ENCODE data around the gene FBXO46.
"Not testable (repeated sequence)": the region's sequence is repeated elsewhere in the genome, so short reads cannot be mapped to it uniquely, and the experiment has no call there.

Gene FBXO46

DNA sequence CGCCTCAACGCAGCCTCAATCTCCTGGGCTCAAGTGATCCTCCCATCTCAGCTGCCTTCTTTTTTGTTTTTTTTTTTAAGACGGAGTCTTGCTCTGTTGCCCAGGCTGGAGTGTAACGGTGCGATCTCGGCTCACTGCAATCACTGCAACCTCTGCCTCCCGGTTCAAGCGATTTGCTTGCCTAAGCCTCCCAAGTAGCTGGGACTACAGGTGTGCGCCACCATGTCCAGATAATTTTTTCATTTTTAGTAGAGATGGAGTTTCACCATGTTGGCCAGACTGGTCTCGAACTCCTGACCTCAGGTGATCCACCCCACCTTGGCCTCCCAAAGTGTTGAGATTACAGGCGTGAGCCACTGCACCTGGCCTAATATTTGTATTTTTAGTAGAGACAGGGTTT, 10.6 kb downstream of the FBXO46 start:
- DNase-seq, result not testable (repeated sequence)

DNA sequence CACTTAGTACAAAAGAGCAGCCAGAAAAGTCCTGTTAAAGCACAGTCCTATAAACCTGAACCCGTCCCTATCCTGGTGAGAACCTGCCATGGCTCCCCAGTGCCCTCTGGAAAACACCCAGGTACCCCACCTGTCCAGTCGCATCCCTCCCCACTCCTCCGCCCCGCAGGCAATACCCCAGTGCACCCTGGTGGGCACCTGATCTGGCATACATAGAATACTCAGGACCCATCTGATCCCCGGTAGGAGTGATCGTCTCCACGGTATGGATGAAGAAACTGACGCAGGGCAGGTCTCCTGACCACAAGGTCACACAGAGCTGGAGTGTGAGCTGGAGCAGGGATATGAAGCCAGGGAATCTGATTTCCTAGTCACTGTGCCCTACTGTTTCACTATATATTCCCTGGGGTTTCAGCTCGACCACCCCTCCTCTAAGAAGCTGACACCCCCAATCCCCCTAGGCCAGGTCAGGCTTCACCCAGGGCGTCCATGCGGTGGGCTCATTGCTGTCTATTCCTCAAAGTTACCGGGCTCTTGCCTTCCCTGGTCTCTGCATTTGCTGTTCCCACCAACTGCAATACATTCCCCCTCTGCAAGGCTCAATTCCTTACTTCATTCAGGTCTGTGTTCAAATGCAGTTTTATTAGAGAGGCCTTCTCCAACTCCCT, 12.6 kb downstream of the FBXO46 start:
- DNase-seq, result no peak

- peak; percentile 98 for DNase-seq
Measured at GRCh38 chr19:45717131-45717982, 13.3 kb downstream of the FBXO46 start.

DNA sequence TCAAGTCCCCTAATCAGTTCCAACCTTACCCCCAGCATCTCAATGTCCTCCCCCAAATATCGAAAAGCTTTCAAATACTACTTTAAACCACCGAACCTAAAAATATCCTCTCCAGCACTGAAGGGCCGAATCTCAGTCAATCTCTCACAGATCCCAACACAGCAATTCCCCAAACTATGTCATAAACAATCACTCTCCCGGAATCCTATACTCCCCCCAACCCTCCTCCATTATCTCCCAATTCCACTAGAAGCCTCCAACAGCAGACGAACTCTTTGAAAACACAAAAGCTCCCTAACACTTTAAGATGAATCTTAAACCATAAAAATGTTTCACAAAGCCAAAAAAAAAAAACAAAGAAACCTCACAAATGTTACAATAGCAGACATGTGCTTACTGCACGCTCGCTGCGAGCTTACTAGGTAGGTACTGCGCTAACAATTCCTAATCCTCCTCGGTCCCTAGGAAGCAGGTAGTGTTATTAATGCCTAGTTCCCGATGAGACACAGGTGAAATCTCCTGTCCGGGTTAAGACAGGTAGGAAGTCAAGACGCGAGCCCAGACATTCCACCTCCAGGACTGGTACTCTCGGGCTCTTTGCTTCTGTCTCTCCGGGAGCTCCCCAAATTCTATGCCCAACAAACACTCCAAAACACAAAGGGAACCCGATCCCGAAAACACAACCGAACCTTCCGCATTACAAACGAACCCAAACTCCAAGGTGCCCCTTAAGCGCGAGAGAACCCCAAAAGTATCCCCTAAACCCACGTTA, 14.2 kb downstream of the FBXO46 start:
- peak; percentile 27 for DNase-seq

DNA sequence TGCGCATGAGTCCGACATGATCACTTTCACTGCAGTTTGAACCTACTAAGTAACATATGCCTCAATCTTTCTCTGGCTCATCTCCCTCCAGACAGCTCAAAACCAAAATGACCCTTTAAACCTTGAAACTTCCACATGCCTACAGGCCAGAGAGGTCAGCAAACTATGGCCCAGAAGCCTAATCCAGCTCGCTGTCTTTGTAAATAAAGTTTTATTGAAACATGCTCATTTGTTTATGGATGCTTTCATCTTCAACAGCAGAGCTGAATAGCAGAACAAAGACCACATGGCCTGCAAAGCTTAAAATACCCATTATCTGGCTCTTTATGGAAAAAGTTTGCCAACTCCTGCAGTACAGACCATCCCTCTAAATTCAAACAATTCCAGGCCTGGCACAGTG, 15.6 kb downstream of the FBXO46 start:
- DNase-seq, result no peak

DNA sequence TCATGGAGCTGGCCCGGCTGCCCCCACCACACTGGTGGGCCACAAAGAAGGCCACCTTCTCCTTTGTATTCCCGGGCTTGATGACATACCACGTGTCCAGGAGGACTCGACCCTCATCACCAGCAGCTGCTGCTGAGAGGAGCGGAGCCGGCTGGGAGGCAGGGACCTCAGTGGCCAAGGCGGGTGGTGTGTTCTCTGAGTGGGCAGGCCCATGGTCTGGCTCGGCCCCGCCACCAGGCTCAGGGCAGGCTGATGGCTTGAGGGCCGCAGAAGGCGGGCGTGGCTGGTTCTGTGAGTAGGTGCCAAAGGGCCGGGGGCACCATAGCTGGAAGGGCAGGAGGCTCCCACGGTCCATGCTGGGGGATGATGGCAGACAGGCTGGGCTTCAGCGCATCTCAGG, 17.6 kb downstream of the FBXO46 start:
- no peak for DNase-seq

- no peak for DNase-seq
Measured at GRCh38 chr19:45712699-45713067, 18.0 kb downstream of the FBXO46 start.

DNA sequence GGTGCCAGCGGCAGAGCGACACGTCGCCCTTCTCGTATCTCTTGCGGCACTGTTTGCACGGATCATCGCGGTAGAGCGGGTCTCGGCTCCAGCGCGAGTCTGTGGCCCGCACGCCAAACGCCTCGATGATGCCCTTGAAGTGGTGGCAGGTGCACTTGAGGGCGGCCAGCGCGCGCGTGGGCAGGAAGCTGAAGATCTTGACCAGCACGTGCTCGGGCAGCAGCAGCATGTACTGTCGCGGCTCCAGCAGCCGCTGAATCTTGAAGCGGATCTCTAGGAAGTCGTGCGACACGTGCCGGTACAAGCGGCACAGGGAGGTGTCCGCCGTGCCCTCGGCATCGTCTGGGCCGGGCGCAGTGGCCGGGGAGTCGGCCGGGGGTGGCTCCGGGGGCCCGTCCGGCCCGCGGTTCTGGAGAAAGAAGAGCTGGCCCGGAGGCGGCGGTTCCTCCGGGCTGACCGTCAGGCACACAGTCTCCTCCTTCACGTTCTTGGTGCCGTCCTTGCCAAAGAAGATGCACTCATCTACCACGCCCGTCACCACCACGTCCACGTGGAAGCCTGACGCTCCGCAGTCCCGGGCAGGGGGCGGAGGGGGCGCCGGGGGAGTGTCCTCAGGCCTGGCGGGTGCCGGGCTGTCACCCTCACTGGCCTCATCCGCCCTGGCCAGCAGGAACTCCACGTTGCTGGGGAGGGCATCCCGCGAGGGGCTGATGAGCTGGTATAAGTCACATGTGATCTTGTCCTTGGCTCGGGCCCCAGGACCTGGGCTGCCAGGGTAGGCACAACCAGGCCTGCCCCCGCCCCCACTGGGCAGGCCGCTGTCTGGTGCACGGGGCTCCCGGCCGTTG, 18.6 kb downstream of the FBXO46 start:
- no peak for DNase-seq

GRCh38 chr19:45710356-45711130, 20.2 kb downstream of the FBXO46 start:
- DNase-seq, result no peak

- no peak for DNase-seq
Measured at GRCh38 chr19:45705710-45706415, 24.8 kb downstream of the FBXO46 start.

DNA sequence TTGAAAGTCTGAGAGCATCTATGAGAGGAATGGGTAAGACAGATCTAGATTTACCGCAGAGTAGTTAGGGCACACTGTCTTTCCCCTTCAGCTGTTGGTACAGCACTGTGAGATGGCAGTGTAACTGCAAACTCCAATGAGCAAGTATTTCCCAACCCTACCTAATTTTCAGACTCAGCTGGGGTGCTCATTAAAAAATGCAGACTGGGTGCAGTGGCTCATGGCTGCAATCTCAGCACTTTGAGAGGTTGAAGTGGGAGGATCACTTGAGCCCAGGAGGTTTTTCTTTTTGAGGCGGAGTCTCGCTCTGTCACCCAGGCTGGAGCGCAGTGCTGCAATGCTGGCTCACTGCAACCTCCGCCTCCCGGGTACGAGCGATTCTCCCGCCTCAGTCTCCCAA, 25.6 kb downstream of the FBXO46 start:
- no peak for DNase-seq

- DNase-seq, result no peak
Measured at GRCh38 chr19:45701676-45702075, 29.0 kb downstream of the FBXO46 start.

DNA sequence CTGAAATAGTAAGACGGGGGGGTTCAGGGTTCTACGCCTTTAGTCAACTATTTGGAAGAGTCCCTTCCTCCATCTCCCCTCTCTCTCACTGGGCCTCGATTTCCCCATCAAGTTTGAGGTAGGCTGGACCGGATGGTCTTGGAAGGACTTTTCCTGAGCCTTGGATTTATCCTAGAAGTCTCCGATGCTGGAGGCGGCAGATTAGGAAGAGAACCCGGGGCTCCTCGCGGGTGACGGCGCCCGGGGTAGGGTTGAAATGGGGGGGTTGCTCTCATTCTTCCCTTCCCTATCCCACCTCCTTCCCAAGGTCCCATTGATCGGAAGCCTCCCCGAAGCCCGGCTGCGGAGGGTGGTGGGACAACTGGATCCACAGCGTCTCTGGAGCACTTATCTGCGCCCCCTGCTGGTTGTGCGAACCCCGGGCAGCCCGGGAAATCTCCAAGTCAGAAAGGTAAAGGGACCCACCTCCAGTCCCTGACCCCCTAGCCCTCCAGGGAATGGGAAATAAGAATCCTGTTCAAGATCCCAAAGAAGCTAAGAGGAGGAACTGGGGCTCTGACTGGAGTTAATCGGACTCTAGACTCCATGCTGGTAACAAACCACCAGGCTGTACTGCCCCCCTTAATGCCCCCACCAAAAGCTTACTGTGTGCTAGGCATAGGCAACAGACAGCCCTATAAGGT, 37.4 kb downstream of the FBXO46 start:
- peak; percentile 74 for DNase-seq

GRCh38 chr19:45692187-45693105, 38.2 kb downstream of the FBXO46 start, which contains the start of gene QPCTL:
Gene QPCTL (plus strand): TSS chr19:45692666. CDS start chr19:45692704, 38 bp downstream.
- peak; percentile 100 for DNase-seq

GRCh38 chr19:45691516-45692186, 39.0 kb downstream of the FBXO46 start, which contains the start of gene SNRPD2:
Gene SNRPD2 (minus strand): TSS chr19:45691953. CDS start chr19:45691888, 65 bp downstream.
- peak; percentile 97 for DNase-seq

DNA sequence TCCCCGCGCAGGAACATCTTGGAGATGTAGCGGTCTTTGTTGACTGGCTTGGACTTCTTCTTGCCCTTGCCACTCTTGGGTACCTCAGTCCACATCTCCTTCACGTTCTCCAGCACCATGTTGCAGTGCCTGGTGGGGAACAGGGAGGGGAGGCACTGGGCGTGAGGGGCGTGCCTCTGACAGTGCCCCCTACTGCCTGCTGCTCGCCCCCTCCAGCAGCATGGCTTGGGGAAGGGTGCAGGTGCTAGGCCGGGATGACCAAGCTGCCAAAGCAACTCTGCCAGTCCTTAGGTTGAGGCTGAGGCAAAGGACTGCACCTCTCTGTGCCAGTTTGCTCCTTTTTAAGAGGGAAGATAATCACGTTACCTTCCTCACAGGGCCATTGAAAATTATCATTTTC, 43.1 kb downstream of the FBXO46 start:
- no peak for DNase-seq

DNA sequence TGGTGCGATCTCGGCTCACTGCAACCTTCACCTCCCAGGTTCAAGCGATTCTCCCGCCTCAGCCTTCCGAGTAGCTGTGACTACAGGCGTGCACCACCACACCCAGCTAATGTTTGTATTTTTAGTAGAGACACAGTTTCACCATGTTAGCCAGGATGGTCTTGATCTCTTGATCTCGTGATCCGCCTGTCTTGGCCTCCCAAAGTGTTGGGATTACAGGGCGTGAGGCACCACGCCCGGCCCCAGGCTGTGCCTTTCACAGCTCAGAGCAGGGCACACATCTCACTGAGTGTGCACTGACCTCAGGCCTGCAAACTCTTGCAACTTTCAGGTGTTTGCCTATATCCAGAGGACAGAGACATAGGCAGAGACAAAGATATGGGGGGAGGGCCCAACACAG, 45.7 kb downstream of the FBXO46 start:
- DNase-seq, result not testable (repeated sequence)

DNA sequence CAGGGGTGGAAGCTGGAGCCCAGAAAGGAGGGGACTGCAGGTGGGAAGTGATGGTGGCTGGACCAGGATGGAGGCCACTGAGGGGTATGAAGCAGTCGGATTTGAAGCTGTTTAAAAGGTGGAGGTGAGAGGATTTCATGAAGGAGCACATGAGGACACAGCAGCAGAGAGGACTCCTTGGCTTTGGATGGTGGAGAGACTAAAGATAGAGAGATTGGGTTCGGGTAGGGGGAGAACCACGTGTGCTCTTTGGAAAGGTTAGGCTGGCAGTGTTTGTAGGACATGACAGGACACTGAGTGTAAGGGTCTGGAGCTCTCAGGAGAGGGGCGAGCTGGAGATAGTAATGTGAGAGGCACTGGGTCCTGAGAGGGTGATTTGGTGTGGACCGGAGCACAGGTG, 47.8 kb downstream of the FBXO46 start:
- no peak for DNase-seq

GRCh38 chr19:45682117-45682516, 48.6 kb downstream of the FBXO46 start:
- no peak for DNase-seq
